Right lobe of liver (tissue), 4 donors: ENCODE measurements around the gene RETREG1.

Experiments
- POLR2A ChIP-seq: fragments of 450-650 bp; IDR thresholded peaks from one replicate; pipeline ENCODE4 v1.6.1; 2017; ENCODE audit warnings: antibody characterized with exemption, mild to moderate bottlenecking
- TF ChIP-seq, protein P1 (sequence below), 4 donors: fragments of 200-600 bp in 3 of 4; fragments of 450-650 bp in 1 of 4; IDR thresholded peaks; one replicate each; pipeline versions ENCODE4 v1.5.1 to v1.8.0; 2016 to 2022; ENCODE audit warnings: antibody characterized with exemption in 4 of 4, mild to moderate bottlenecking in 2 of 4
- donor health status: DM: no; HTN: no; CAD: no.
- donor health status: DM: no; HTN: no; CAD: no.
- donor health status: DM: no; HTN: yes; CAD: no.

DNA sequence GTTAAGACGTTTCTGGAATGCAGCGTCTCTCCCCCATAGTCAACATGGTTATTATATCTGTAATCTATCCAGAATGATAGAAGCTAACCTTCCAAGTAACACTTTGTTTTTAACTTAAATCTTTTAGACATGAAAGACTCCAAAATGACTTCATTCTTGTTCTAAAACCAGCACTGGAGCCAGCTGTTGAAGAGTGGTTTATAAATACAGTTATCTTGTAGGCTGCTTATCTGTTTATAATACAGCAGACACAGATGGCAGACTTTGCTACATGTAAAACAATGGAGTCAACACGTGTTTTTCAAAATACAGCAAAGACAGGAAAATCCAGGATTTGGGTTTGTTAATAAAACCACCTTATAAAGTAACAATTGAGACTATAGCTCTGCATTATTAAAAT lies 48.8 kb upstream of the RETREG1 start:
- TF ChIP-seq, protein P1, sequence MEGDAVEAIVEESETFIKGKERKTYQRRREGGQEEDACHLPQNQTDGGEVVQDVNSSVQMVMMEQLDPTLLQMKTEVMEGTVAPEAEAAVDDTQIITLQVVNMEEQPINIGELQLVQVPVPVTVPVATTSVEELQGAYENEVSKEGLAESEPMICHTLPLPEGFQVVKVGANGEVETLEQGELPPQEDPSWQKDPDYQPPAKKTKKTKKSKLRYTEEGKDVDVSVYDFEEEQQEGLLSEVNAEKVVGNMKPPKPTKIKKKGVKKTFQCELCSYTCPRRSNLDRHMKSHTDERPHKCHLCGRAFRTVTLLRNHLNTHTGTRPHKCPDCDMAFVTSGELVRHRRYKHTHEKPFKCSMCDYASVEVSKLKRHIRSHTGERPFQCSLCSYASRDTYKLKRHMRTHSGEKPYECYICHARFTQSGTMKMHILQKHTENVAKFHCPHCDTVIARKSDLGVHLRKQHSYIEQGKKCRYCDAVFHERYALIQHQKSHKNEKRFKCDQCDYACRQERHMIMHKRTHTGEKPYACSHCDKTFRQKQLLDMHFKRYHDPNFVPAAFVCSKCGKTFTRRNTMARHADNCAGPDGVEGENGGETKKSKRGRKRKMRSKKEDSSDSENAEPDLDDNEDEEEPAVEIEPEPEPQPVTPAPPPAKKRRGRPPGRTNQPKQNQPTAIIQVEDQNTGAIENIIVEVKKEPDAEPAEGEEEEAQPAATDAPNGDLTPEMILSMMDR (IDR thresholded peaks at IDR 0.05) = no peak
- no peak for TF ChIP-seq POLR2A
